A549 treated with DMSO at 1 μM for 4 hours (cell line): ENCODE data around the gene UBE2D3. TPM values are rescaled to one million over a fixed set of nuclear protein-coding genes. Genes with fewer than 3 reads are reported as not detected.

Source experiments
- total RNA-seq: library from RNA; stranded (reverse); fragments of 200-300 nt; extraction: Qiagen RNA extraction; gene quantifications from 5 replicates; pipeline ENCODE4 v1.2.3, GENCODE V29; 2022; ENCODE audit warnings: low read depth

Gene UBE2D3
- 209 to 236 TPM (median 223 TPM) in 5 replicates for total RNA-seq

DNA sequence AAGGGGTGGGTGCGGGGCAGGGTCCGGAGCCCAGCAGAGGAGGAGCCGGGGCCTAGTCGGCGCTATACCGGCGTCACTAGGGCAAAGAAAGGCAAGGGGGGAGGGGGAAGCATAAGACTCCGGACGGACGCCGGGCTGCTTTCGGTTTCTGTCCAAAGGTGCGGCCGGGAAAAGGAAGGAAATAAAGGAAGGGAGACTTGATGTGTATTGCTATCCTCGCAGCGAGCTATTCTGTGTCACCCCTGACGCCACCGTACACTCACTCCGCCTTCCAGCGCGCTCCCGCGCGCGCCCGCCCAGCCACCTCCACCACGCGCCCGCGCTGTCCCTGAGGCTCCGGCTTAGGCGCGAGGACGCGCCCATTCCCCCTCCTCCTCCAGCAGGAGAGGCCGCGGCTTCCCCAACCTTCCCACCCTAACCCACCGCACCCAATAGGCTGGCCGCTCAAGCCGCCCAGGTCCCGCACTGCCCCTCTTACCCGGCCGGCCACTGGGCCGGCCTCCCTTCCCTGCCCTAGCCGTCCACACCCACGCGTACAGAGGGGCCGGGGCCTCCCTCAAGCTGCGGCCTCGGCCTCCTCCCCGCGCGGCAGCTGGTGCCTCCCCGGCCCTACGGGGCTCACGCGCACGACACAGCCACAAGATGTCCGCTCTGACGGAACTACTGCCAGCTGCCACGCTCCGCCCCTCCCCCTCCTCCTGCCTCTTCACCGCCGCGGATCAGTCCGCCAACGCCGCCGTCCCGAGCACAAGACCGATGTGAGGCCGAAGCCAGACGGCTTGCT, at the start of gene UBE2D3:
Gene UBE2D3, minus strand, starts transcription at position 662 of the 784 bp plus-strand sequence. CDS start 1,043 bp downstream, outside the sequence.

DNA sequence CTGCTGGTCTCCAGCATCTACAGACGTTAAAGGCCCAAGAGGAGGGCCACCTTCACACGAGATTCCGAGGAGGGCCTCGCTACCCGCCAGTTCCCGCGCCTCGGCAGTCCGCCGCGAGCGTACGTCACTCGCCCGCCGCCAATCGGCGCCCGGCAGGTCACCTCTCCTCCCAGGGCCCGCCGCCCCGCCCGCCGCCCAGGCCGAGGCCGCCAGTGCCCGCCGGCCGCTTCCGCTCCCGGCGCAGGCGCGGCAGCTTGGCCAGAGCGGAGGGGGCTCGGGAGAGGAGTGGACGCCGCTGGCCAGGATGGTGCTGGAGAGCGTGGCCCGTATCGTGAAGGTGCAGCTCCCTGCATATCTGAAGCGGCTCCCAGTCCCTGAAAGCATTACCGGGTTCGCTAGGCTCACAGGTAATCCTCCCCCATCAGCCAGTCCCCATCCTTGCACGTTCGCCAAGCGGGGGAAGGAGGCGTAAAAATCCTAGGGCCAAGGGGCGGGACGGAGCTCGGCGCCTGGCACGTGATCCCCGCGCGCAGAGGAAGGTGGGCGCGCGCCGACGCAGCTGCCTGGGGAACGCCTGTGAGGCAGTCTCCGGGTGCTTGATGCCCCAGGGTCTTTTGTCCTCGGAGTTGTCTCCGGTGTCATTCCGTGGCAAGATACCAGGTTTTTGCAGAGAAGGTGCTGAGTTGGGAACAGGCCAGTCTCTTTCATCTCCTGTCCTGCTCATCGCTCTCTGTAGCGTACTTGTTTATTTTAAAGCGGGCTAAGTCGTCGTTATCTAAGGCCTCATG, 41.6 kb upstream of the UBE2D3 start, which contains the start of gene CISD2:
Gene CISD2, plus strand, starts transcription at position 212 of the 788 bp plus-strand sequence. Its CDS starts 93 bp downstream, at position 305.

DNA sequence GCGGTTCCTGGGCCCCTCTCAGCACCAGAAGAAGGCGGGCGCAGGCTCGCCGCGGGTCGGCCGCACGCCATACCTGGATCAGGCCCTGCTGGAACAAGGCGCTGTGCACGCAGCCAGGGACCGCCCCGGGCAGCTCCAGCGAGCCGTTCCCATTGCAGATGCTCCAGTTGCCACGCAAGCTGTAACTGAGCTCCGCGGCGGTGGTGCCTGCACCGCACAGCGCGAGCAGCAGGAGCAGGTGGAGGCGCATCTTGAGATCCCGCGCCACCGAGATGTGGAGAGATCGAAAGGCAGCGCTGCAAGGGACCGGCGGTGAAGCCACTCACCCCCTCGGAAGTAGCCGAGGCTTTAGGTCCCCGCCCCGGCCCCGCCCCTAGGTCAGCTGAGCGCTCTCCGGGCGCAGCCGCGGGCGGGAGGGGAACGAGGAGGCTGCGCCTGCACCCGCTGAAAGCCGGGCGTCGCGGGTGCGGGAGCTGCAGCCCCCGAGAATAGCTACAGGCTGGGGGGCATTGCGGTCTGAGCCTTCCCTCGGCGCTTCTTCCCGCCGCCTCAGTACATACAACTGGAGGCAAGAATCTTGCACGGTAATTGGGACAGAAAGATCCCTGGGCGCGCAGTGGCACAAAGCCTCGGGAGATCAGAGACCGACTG, 66.6 kb downstream of the UBE2D3 start, which contains the start of gene MANBA:
Gene MANBA, minus strand, starts transcription at position 324 of the 651 bp plus-strand sequence. Its CDS starts 74 bp downstream, at position 250.

Other genes starting within 250 kb of the UBE2D3 start
- 10.6 to 13.1 TPM (median 11.2 TPM) in 5 replicates for gene MANBA, start 66.6 kb downstream of the UBE2D3 start, total RNA-seq
- gene CISD2, start 41.4 kb upstream of the UBE2D3 start, total RNA-seq = 38.3 to 47.0 TPM (median 42.3 TPM) in 5 replicates
- gene SLC9B1, start 192.2 kb upstream of the UBE2D3 start, total RNA-seq = 0.09 to 0.28 TPM (median 0.11 TPM) in 3 of 5 replicates, not detected in the others
- gene SLC9B2, start 249.2 kb upstream of the UBE2D3 start, total RNA-seq = 6.7 to 9.8 TPM (median 8.3 TPM) in 5 replicates